HG02798 (cell line): ENCODE data around the gene ZNF138.
"Not testable (repeated sequence)": the region's sequence is repeated elsewhere in the genome, so short reads cannot be mapped to it uniquely, and the experiment has no call there.

ENCODE experiments used
- ATAC-seq: cut with Tn5 transposase; IDR thresholded peaks from one replicate; pipeline ENCODE4 v1.9.1; 2021; ENCODE audit warnings: mild to moderate bottlenecking; ENCODE audit not compliant: unreplicated experiment, poor library complexity

ZNF138 gene

GRCh38 chr7:64835856-64836255 lies 41.6 kb downstream of the ZNF138 start:
- ATAC-seq, result not testable (repeated sequence)

GRCh38 chr7:64838051-64838450 lies 43.8 kb downstream of the ZNF138 start:
- not testable (repeated sequence) for ATAC-seq

GRCh38 chr7:64838691-64839090 lies 44.5 kb downstream of the ZNF138 start:
- ATAC-seq, result no peak

GRCh38 chr7:64839910-64840309 lies 45.7 kb downstream of the ZNF138 start:
- no peak for ATAC-seq

- ATAC-seq, result no peak
These were observed 55.2 kb downstream of the ZNF138 start for GRCh38 chr7:64849250-64849923.

- no peak for ATAC-seq
These were observed 55.8 kb downstream of the ZNF138 start for GRCh38 chr7:64849924-64850499.

GRCh38 chr7:64853679-64854078 lies 59.5 kb downstream of the ZNF138 start:
- no peak for ATAC-seq

- ATAC-seq, result no peak
These were observed 60.7 kb downstream of the ZNF138 start for GRCh38 chr7:64854969-64855368.

GRCh38 chr7:64863021-64863420 lies 68.8 kb downstream of the ZNF138 start:
- ATAC-seq, result no peak

GRCh38 chr7:64863530-64863929 lies 69.3 kb downstream of the ZNF138 start:
- ATAC-seq, result not testable (repeated sequence)

- ATAC-seq, result no peak
These were observed 69.7 kb downstream of the ZNF138 start for GRCh38 chr7:64863969-64864368.

- no peak for ATAC-seq
These were observed 73.7 kb downstream of the ZNF138 start for GRCh38 chr7:64867863-64868440.

- ATAC-seq, result no peak
These were observed 74.3 kb downstream of the ZNF138 start for GRCh38 chr7:64868499-64868898.

GRCh38 chr7:64869121-64869725 lies 75.0 kb downstream of the ZNF138 start:
- no peak for ATAC-seq

- ATAC-seq, result no peak
These were observed 75.8 kb downstream of the ZNF138 start for GRCh38 chr7:64869912-64870562.

- ATAC-seq, result no peak
These were observed 76.4 kb downstream of the ZNF138 start for GRCh38 chr7:64870656-64871055.

- ATAC-seq, result no peak
These were observed 77.5 kb downstream of the ZNF138 start for GRCh38 chr7:64871761-64872160.

- ATAC-seq, result no peak
These were observed 78.3 kb downstream of the ZNF138 start for GRCh38 chr7:64872351-64873154.

GRCh38 chr7:64873155-64873500 lies 78.9 kb downstream of the ZNF138 start:
- ATAC-seq, result no peak

GRCh38 chr7:64873517-64873916 lies 79.3 kb downstream of the ZNF138 start:
- no peak for ATAC-seq
